ENCODE data around the gene SF1.

Gene SF1

DNA sequence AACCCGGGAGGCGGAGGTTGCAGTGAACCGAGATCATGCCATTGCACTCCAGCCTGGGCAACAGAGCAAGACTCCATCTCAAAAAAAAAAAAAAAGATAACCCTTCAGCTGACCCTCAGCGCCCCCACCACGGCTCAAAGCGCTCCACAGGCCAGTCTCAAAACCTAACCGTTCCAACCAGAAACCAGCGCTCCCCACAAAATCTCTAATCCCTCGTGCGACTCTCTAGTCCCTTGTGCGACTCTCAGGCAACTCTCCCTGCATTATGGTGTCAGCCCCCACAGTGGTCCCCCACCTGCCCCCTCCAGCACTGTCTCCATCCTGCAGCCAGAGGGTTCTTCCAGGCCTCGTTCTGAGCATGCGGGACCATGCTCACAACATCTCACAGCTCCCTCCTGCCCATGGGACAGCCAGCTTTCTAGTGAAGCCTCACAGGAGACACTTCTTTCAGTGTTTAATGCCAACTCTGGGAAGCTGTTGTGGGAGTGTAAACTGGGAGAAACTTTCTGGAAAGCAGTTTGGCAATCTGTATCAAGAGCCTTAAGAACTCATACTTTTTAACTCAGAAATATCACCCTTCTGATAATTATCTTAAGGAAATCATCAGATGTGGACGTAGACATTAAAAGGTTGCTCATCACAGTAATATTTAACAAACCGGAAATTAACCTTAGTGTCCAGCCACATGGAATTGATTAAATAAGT lies 30.2 kb downstream of the SF1 start:
- no peak for DNase-seq

DNA sequence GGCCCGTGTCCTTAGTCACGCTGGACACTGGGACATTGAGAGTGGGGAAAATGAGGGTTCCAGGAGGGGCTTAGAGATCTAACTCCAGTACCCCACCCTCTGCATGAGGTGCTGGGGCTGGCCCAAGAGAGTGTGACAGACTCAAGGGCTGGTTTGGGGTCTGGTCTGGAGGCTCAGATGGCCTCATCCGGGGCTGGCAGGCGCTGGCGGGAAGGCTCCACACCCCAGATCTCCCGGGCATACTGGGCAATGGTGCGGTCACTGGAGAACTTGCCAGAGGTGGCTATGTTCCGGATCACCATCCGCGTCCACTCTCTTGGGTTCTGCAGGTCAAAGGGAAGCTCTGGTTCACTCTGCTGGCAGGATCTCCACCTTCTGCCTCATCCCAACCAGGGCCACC lies 31.9 kb downstream of the SF1 start:
- Histone ChIP-seq H3K27me3 (ENCODE audit: insufficient read depth, low read depth, severe bottlenecking) (peaks cover 21% of the 10 kb centered on the region), H3K36me3 (no peaks in the 10 kb centered on the region), H3K9me3 (ENCODE audit: severe bottlenecking) (no peaks in the 10 kb centered on the region), H3K4me3 (ENCODE audit: low read depth, low read length) (no peak overlapping the region), H3K27ac (no peak overlapping the region)
- DNase-seq, result no peak
- TF ChIP-seq, protein P1, sequence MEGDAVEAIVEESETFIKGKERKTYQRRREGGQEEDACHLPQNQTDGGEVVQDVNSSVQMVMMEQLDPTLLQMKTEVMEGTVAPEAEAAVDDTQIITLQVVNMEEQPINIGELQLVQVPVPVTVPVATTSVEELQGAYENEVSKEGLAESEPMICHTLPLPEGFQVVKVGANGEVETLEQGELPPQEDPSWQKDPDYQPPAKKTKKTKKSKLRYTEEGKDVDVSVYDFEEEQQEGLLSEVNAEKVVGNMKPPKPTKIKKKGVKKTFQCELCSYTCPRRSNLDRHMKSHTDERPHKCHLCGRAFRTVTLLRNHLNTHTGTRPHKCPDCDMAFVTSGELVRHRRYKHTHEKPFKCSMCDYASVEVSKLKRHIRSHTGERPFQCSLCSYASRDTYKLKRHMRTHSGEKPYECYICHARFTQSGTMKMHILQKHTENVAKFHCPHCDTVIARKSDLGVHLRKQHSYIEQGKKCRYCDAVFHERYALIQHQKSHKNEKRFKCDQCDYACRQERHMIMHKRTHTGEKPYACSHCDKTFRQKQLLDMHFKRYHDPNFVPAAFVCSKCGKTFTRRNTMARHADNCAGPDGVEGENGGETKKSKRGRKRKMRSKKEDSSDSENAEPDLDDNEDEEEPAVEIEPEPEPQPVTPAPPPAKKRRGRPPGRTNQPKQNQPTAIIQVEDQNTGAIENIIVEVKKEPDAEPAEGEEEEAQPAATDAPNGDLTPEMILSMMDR (IDR thresholded peaks at IDR 0.05; ENCODE audit: low read depth, low read length), result no peak

More for the DNA sequence above, 30.2 kb downstream of the SF1 start:
- TF ChIP-seq, protein P1 (IDR thresholded peaks at IDR 0.05; ENCODE audit: low read depth, low read length), result no peak
- Histone ChIP-seq H3K4me3 (ENCODE audit: low read depth, low read length) (no peak overlapping the region), H3K9me3 (ENCODE audit: severe bottlenecking) (no peaks in the 10 kb centered on the region), H3K36me3 (no peaks in the 10 kb centered on the region), H3K27me3 (ENCODE audit: insufficient read depth, low read depth, severe bottlenecking) (peaks cover 13% of the 10 kb centered on the region), H3K27ac (no peak overlapping the region)

DNA sequence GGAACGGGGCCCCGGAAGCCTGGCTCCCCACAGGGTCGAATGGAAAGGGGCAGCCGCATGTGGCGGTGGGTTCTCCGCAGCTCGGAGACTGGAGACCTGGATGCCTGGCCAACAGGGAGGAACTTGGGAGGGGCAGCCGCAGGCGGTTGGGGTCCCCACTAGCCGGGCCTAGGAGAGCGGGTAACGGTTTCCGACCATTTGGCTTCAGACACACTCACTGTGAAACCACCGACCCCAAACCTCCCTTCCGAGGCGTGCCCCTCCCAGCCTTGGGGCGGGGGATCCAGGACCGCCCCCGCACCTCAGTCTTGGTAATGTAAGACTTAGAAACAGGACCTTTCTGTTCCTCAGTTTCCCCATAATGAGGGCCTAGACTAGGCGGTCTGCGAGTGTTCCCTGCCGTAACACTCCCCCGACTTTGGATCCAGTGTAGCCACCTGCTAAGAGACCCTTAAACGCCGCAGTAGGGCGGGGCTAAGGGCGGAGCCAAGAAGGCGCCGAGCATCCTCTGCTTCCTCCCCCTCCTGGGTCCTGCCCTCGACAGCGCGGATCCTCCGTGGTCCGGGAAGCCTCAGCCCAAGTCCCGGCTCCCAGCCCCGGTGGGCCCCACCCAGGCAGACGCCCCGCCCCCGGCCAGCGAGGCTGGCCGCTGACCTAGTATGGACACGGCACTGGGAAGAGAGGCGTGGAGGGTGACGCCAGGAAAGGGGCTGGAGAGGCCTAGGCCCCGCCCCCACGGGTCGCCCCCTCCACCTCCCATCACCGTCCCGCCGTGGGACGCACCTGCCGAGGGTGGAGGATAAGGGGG lies 32.6 kb downstream of the SF1 start:
- H3K4me3 ChIP-seq (ENCODE audit: low read depth, low read length), result peak overlapping the region; percentile 59
- no peak overlapping the region for H3K27ac ChIP-seq
- peaks cover 21% of the 10 kb centered on the region for H3K27me3 ChIP-seq (ENCODE audit: insufficient read depth, low read depth, severe bottlenecking)
- H3K36me3 ChIP-seq, result no peaks in the 10 kb centered on the region
- TF ChIP-seq, protein P1 (IDR thresholded peaks at IDR 0.05; ENCODE audit: low read depth, low read length), result no peak
- peak; percentile 71 for DNase-seq
- no peaks in the 10 kb centered on the region for H3K9me3 ChIP-seq (ENCODE audit: severe bottlenecking)

DNA sequence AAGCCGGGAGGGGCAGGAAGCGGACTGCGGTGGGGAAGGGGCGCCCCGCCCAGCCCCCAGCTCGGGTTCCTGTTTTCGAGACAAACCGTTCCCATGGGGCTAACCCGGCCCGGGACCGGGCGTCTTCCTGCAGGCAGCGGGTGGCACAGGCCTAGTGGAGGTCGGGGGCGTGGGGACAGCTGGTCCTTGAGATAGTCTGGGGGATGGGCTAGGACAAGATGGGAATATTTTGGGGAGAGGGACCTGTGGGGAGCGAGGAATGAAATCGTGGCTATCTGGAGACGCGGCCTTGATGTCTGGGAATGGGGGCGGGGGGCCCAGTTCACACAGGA lies 33.2 kb downstream of the SF1 start:
- H3K9me3 ChIP-seq (ENCODE audit: severe bottlenecking), result no peaks in the 10 kb centered on the region
- DNase-seq, result no peak

DNA sequence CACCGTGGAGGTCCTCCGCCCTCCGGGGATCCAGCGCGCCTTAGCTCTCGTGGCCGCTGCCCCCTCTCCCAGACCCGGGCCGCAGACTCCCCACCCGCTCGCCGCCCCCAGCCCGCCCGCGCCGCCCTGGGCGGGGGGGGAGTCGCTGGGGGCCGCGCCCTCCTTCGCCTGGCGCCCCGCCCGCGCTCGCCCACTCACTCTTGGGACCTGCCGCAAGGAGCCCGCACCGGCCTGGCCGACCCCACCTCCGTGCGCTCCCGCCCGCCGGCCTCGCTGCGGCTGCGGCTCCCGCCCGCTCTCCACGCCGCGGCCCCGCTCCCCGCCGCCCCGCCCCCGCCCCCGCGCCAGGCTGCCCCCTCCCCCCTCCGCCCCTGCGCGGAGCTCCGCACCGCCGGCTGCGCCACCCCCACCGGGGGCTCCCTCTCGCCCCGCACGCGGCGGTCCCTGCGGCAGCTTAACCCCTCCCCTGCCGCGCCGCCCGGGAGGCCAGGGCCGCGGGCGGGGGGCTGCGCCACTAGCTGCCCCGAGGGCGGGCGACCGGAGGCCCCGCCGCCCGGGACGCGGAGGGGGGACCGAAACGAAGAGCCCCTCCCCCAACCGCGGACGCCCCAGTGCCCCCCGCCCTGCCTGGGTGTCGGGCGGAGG lies 33.7 kb downstream of the SF1 start:
- H3K9me3 ChIP-seq (ENCODE audit: severe bottlenecking), result no peaks in the 10 kb centered on the region
- H3K27me3 ChIP-seq (ENCODE audit: insufficient read depth, low read depth, severe bottlenecking), result peaks cover 21% of the 10 kb centered on the region
- no peaks in the 10 kb centered on the region for H3K36me3 ChIP-seq
- DNase-seq, result no peak
- no peak overlapping the region for H3K27ac ChIP-seq
- H3K4me3 ChIP-seq (ENCODE audit: low read depth, low read length), result peak overlapping the region; percentile 59
- TF ChIP-seq, protein P1 (IDR thresholded peaks at IDR 0.05; ENCODE audit: low read depth, low read length), result no peak

More for the DNA sequence above, 33.2 kb downstream of the SF1 start:
- no peak overlapping the region for H3K27ac ChIP-seq
- no peaks in the 10 kb centered on the region for H3K36me3 ChIP-seq
- H3K4me3 ChIP-seq (ENCODE audit: low read depth, low read length), result peak overlapping the region; percentile 59
- H3K27me3 ChIP-seq (ENCODE audit: insufficient read depth, low read depth, severe bottlenecking), result peaks cover 21% of the 10 kb centered on the region
- TF ChIP-seq, protein P1 (IDR thresholded peaks at IDR 0.05; ENCODE audit: low read depth, low read length), result no peak

Measured in WERI-Rb-1 (cell line).